ENCODE measurements around the gene TMEM131L.

TMEM131L gene

DNA sequence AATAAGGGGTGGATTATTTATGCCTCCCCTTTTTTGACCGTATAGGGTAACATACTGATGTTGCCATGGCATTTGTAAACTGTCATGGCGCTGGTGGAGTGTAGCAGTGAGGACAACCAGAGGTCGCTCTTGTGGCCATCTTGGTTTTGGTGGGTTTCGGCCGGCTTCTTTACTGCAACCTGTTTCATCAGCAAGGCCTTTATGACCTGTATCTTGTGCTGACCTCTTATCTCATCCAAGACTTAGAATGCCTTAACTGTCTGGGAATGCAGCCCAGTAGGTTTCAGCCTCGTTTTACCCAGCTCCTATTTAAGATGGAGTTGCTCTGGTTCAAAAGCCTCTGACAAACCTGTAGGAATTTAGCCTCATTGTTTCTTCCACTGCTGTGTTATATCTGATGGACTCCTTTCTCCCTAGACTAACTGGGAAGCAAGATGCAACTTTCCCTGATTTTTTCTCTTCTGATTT is 71.4 kb downstream of the TMEM131L start:
- H3K4me1 ChIP-seq (ENCODE audit: control insufficient read depth in 5 of 5, insufficient read depth in 5 of 5, low read length in 5 of 5) = peaks cover 3 to 43% (median 21%) of the 10 kb centered on the region in 5 donors
- no peaks in the 10 kb centered on the region for H3K27me3 ChIP-seq (ENCODE audit: control insufficient read depth in 5 of 5, insufficient read depth in 4 of 5, low read length in 5 of 5)
- H3K36me3 ChIP-seq (ENCODE audit: control insufficient read depth in 5 of 5, insufficient read depth in 5 of 5, low read length in 5 of 5) = no peaks in the 10 kb centered on the region
- no peaks in the 10 kb centered on the region for H3K9me3 ChIP-seq (ENCODE audit: control insufficient read depth in 5 of 5, low read length in 5 of 5)
- peak overlapping the region in 1 of 5 donors; percentile 31 for H3K9ac ChIP-seq (ENCODE audit: low read length in 5 of 5)
- no peak overlapping the region for H3K27ac ChIP-seq (ENCODE audit: low read depth, low read length)
- no peak overlapping the region for H3K4me3 ChIP-seq (ENCODE audit: low read depth in 1 of 5, low read length in 5 of 5)

- Histone ChIP-seq H3K4me1 (ENCODE audit: control insufficient read depth in 5 of 5, insufficient read depth in 5 of 5, low read length in 5 of 5) (peaks cover 3 to 40% (median 25%) of the 10 kb centered on the region in 5 donors), H3K9ac (ENCODE audit: low read length in 5 of 5) (peak overlapping the region in 2 of 5 donors; percentile 31 to 66), H3K27ac (ENCODE audit: low read depth, low read length) (peak overlapping the region; percentile 74), H3K36me3 (ENCODE audit: control insufficient read depth in 5 of 5, insufficient read depth in 5 of 5, low read length in 5 of 5) (no peaks in the 10 kb centered on the region), H3K9me3 (ENCODE audit: control insufficient read depth in 5 of 5, low read length in 5 of 5) (no peaks in the 10 kb centered on the region), H3K4me3 (ENCODE audit: low read depth in 1 of 5, low read length in 5 of 5) (peak overlapping the region; percentile 40 to 53 (median 41)), H3K27me3 (ENCODE audit: control insufficient read depth in 5 of 5, insufficient read depth in 4 of 5, low read length in 5 of 5) (no peaks in the 10 kb centered on the region)
These were observed 72.6 kb downstream of the TMEM131L start for GRCh38 chr4:153538487-153539357.

GRCh38 chr4:153539422-153539821 is 73.3 kb downstream of the TMEM131L start:
- H3K36me3 ChIP-seq (ENCODE audit: control insufficient read depth in 5 of 5, insufficient read depth in 5 of 5, low read length in 5 of 5) = peaks cover 0 to 2% (median 0%) of the 10 kb centered on the region in 5 donors
- H3K9ac ChIP-seq (ENCODE audit: low read length in 5 of 5) = peak overlapping the region in 1 of 5 donors; percentile 66
- no peaks in the 10 kb centered on the region for H3K27me3 ChIP-seq (ENCODE audit: control insufficient read depth in 5 of 5, insufficient read depth in 4 of 5, low read length in 5 of 5)
- H3K4me1 ChIP-seq (ENCODE audit: control insufficient read depth in 5 of 5, insufficient read depth in 5 of 5, low read length in 5 of 5) = peaks cover 3 to 40% (median 28%) of the 10 kb centered on the region in 5 donors
- peak overlapping the region; percentile 74 for H3K27ac ChIP-seq (ENCODE audit: low read depth, low read length)
- H3K9me3 ChIP-seq (ENCODE audit: control insufficient read depth in 5 of 5, low read length in 5 of 5) = no peaks in the 10 kb centered on the region
- H3K4me3 ChIP-seq (ENCODE audit: low read depth in 1 of 5, low read length in 5 of 5) = no peak overlapping the region

GRCh38 chr4:153541456-153542096 is 75.4 kb downstream of the TMEM131L start:
- peaks cover 0 to 2% (median 0%) of the 10 kb centered on the region in 5 donors for H3K36me3 ChIP-seq (ENCODE audit: control insufficient read depth in 5 of 5, insufficient read depth in 5 of 5, low read length in 5 of 5)
- no peaks in the 10 kb centered on the region for H3K9me3 ChIP-seq (ENCODE audit: control insufficient read depth in 5 of 5, low read length in 5 of 5)
- H3K4me3 ChIP-seq (ENCODE audit: low read depth in 1 of 5, low read length in 5 of 5) = no peak overlapping the region
- H3K27ac ChIP-seq (ENCODE audit: low read depth, low read length) = no peak overlapping the region
- no peak overlapping the region for H3K9ac ChIP-seq (ENCODE audit: low read length in 5 of 5)
- no peaks in the 10 kb centered on the region for H3K27me3 ChIP-seq (ENCODE audit: control insufficient read depth in 5 of 5, insufficient read depth in 4 of 5, low read length in 5 of 5)
- peaks cover 3 to 28% (median 21%) of the 10 kb centered on the region in 5 donors for H3K4me1 ChIP-seq (ENCODE audit: control insufficient read depth in 5 of 5, insufficient read depth in 5 of 5, low read length in 5 of 5)

DNA sequence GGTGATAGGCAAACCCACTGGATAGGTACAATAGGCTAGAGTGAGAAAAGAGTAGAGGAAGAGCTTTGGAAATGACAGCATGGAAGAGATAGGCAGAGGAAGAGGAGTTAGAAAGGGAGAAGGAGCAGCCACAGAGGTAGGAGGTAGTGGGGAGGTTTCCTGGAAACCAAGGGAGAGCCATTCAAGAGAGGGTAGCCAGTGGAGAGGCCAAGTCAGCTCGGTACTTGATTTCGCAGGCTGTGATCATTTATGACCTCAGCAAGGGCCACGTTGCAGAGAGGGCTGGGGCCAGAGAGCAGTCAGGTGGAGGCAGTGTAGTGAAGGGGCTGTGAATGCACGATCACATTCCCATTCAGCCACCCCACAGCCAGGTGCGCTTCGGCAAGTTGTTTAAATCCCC is 76.0 kb downstream of the TMEM131L start:
- Histone ChIP-seq H3K27ac (ENCODE audit: low read depth, low read length) (no peak overlapping the region), H3K4me1 (ENCODE audit: control insufficient read depth in 5 of 5, insufficient read depth in 5 of 5, low read length in 5 of 5) (peaks cover 3 to 28% (median 21%) of the 10 kb centered on the region in 5 donors), H3K36me3 (ENCODE audit: control insufficient read depth in 5 of 5, insufficient read depth in 5 of 5, low read length in 5 of 5) (peaks cover 0 to 2% (median 0%) of the 10 kb centered on the region in 5 donors)

DNA sequence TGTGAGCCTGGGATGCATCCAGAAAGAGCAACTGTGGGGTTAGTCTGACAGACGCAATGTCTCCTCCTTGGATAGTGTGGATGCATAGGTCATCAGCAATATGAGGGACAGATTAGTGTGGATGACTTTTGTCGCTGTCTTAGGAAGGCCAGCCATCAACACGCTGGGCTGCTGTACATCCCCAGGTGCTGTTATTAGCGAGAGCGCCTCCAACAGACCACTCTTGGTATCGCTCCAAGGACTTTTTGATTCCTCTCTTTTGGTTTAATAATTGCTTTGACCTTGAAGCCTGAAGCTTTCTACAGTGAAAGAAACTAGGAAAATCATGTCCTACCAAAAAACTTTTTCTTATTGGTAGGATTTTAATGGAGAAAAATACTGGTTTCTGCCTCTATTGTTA is 76.7 kb downstream of the TMEM131L start:
- Histone ChIP-seq H3K4me1 (ENCODE audit: control insufficient read depth in 5 of 5, insufficient read depth in 5 of 5, low read length in 5 of 5) (peaks cover 3 to 27% (median 18%) of the 10 kb centered on the region in 5 donors), H3K27ac (ENCODE audit: low read depth, low read length) (no peak overlapping the region), H3K4me3 (ENCODE audit: low read depth in 1 of 5, low read length in 5 of 5) (no peak overlapping the region), H3K9me3 (ENCODE audit: control insufficient read depth in 5 of 5, low read length in 5 of 5) (no peaks in the 10 kb centered on the region), H3K36me3 (ENCODE audit: control insufficient read depth in 5 of 5, insufficient read depth in 5 of 5, low read length in 5 of 5) (peaks cover 0 to 2% (median 0%) of the 10 kb centered on the region in 5 donors), H3K27me3 (ENCODE audit: control insufficient read depth in 5 of 5, insufficient read depth in 4 of 5, low read length in 5 of 5) (no peaks in the 10 kb centered on the region), H3K9ac (ENCODE audit: low read length in 5 of 5) (no peak overlapping the region)

More for the DNA sequence above, 76.0 kb downstream of the TMEM131L start:
- H3K9me3 ChIP-seq (ENCODE audit: control insufficient read depth in 5 of 5, low read length in 5 of 5) = no peaks in the 10 kb centered on the region
- H3K9ac ChIP-seq (ENCODE audit: low read length in 5 of 5) = no peak overlapping the region
- H3K27me3 ChIP-seq (ENCODE audit: control insufficient read depth in 5 of 5, insufficient read depth in 4 of 5, low read length in 5 of 5) = no peaks in the 10 kb centered on the region
- no peak overlapping the region for H3K4me3 ChIP-seq (ENCODE audit: low read depth in 1 of 5, low read length in 5 of 5)

DNA sequence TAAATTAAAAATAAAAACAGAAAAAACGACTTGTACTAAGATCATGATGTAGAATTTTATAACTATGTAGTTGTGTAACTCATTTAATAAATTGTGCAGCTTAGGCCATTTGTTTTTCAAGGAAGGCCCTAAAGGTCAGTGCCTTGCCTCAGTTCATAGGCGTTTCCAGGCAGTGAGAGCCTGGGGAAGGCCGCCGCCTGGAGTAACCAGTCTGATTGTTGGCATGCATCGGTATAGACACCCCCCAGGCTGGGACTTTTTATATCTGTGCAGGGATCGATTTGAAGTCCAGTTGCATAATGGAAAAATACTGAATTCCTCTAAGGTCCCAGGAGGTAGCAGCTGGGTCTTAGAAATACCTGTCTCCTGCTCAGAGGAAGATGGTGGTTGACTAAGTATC is 77.2 kb downstream of the TMEM131L start:
- Histone ChIP-seq H3K9me3 (ENCODE audit: control insufficient read depth in 5 of 5, low read length in 5 of 5) (no peaks in the 10 kb centered on the region), H3K27me3 (ENCODE audit: control insufficient read depth in 5 of 5, insufficient read depth in 4 of 5, low read length in 5 of 5) (no peaks in the 10 kb centered on the region), H3K9ac (ENCODE audit: low read length in 5 of 5) (no peak overlapping the region), H3K36me3 (ENCODE audit: control insufficient read depth in 5 of 5, insufficient read depth in 5 of 5, low read length in 5 of 5) (peaks cover 0 to 2% (median 0%) of the 10 kb centered on the region in 5 donors), H3K27ac (ENCODE audit: low read depth, low read length) (no peak overlapping the region), H3K4me3 (ENCODE audit: low read depth in 1 of 5, low read length in 5 of 5) (no peak overlapping the region), H3K4me1 (ENCODE audit: control insufficient read depth in 5 of 5, insufficient read depth in 5 of 5, low read length in 5 of 5) (peaks cover 3 to 24% (median 13%) of the 10 kb centered on the region in 5 donors)

- peaks cover under 1 to 3% (median 3%) of the 10 kb centered on the region in 5 donors for H3K36me3 ChIP-seq (ENCODE audit: control insufficient read depth in 5 of 5, insufficient read depth in 5 of 5, low read length in 5 of 5)
- no peak overlapping the region for H3K4me3 ChIP-seq (ENCODE audit: low read depth in 1 of 5, low read length in 5 of 5)
- H3K27me3 ChIP-seq (ENCODE audit: control insufficient read depth in 5 of 5, insufficient read depth in 4 of 5, low read length in 5 of 5) = no peaks in the 10 kb centered on the region
- peaks cover 0 to 14% (median 3%) of the 10 kb centered on the region in 5 donors for H3K4me1 ChIP-seq (ENCODE audit: control insufficient read depth in 5 of 5, insufficient read depth in 5 of 5, low read length in 5 of 5)
- H3K9me3 ChIP-seq (ENCODE audit: control insufficient read depth in 5 of 5, low read length in 5 of 5) = no peaks in the 10 kb centered on the region
- H3K9ac ChIP-seq (ENCODE audit: low read length in 5 of 5) = no peak overlapping the region
- no peak overlapping the region for H3K27ac ChIP-seq (ENCODE audit: low read depth, low read length)
These were observed 79.7 kb downstream of the TMEM131L start for GRCh38 chr4:153545822-153546221.

- H3K4me3 ChIP-seq (ENCODE audit: low read depth in 1 of 5, low read length in 5 of 5) = no peak overlapping the region
- peaks cover 0 to 14% (median 3%) of the 10 kb centered on the region in 5 donors for H3K4me1 ChIP-seq (ENCODE audit: control insufficient read depth in 5 of 5, insufficient read depth in 5 of 5, low read length in 5 of 5)
- H3K27ac ChIP-seq (ENCODE audit: low read depth, low read length) = no peak overlapping the region
- no peaks in the 10 kb centered on the region for H3K9me3 ChIP-seq (ENCODE audit: control insufficient read depth in 5 of 5, low read length in 5 of 5)
- peaks cover 3 to 7% (median 4%) of the 10 kb centered on the region in 5 donors for H3K36me3 ChIP-seq (ENCODE audit: control insufficient read depth in 5 of 5, insufficient read depth in 5 of 5, low read length in 5 of 5)
- no peaks in the 10 kb centered on the region for H3K27me3 ChIP-seq (ENCODE audit: control insufficient read depth in 5 of 5, insufficient read depth in 4 of 5, low read length in 5 of 5)
- H3K9ac ChIP-seq (ENCODE audit: low read length in 5 of 5) = no peak overlapping the region
These were observed 80.1 kb downstream of the TMEM131L start for GRCh38 chr4:153546280-153546679.

DNA sequence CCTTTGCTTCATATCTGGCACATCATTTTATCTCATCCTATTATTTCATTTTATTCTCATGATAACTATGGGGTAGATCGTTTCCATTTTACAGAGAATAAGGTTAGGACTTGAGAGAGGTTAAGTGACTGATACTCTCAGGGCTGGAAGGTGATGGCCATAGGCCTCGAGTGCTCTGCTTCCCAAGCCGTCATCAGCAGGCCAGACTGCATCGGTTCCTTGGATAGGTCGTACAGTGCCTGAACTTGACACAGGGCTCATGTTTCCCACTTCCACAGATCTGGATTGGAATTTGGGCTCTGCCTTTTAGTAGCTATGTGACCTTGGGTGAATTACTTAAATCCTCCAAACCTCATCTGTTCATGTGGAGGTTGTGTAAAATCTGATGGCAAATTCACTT is 81.4 kb downstream of the TMEM131L start:
- Histone ChIP-seq H3K9ac (ENCODE audit: low read length in 5 of 5) (no peak overlapping the region), H3K36me3 (ENCODE audit: control insufficient read depth in 5 of 5, insufficient read depth in 5 of 5, low read length in 5 of 5) (peaks cover 3 to 7% (median 4%) of the 10 kb centered on the region in 5 donors), H3K27me3 (ENCODE audit: control insufficient read depth in 5 of 5, insufficient read depth in 4 of 5, low read length in 5 of 5) (no peaks in the 10 kb centered on the region), H3K4me3 (ENCODE audit: low read depth in 1 of 5, low read length in 5 of 5) (no peak overlapping the region), H3K27ac (ENCODE audit: low read depth, low read length) (peak overlapping the region; percentile 11), H3K9me3 (ENCODE audit: control insufficient read depth in 5 of 5, low read length in 5 of 5) (no peaks in the 10 kb centered on the region), H3K4me1 (ENCODE audit: control insufficient read depth in 5 of 5, insufficient read depth in 5 of 5, low read length in 5 of 5) (peaks cover 0 to 14% (median 3%) of the 10 kb centered on the region in 5 donors)

All from subcutaneous abdominal adipose tissue (tissue), 5 donors.